Measurements from ENCODE around the gene SESN1. TPM values are rescaled to one million over a fixed set of nuclear protein-coding genes. Genes with fewer than 3 reads are reported as not detected.

SESN1 gene
- total and polyA plus RNA-seq, 9 of the 15 experiments (the other 6 are each of a cell fraction or from before 2014, with no cell fraction given): 3.1 to 13.0 (median 7.4) TPM

GRCh38 chr6:109009236-109009961 lies 85.2 kb downstream of the SESN1 start:
- FAIRE-seq: peak; percentile 73
- ChIA-PET POLR2A (interaction anchor here (1.2 to 1.5 kb wide), 3 partner anchors 9 to 28 kb away, joined by 3 read pairs; no protein-coding TSS in a partner anchor), CTCF (ENCODE audit: low intra/inter-chr PET ratio) (interaction anchor here (0.7 kb wide), 1 partner anchor 9 kb away, joined by 5 read pairs; no protein-coding TSS in a partner anchor)
- ATAC-seq: peak; percentile 99
- Histone ChIP-seq H3K9ac (ENCODE audit: insufficient read depth in 1 of 2, low read depth in 2 of 2, low read length in 2 of 2) (peak overlapping the region; percentile 85 to 97), H3K9me3 (replicated peaks; ENCODE audit: control insufficient read depth, insufficient read depth, low read depth, low read length) (no peaks in the 10 kb centered on the region), H3K79me2 (ENCODE audit: control insufficient read depth, insufficient read depth, low read length) (peaks cover 10% of the 10 kb centered on the region; the same call in 1 of the 3 replicates), H4K20me1 (replicated peaks; ENCODE audit: control insufficient read depth, insufficient read depth, low read length) (no peaks in the 10 kb centered on the region), H3K4me3 (peak overlapping the region; percentile 68), H3K27ac (ENCODE audit: extremely low read depth, low read depth, low read length) (peak overlapping the region; percentile 73), H2AFZ (ENCODE audit: low read depth, low read length) (peak overlapping the region; percentile 99), H3K9me1 (ENCODE audit: control insufficient read depth, insufficient read depth, low read length) (no peaks in the 10 kb centered on the region), H3K4me1 (replicated peaks in 1 of 2; ENCODE audit: control insufficient read depth in 2 of 2, insufficient read depth in 2 of 2, low read length in 2 of 2) (peaks cover 4 to 6% of the 10 kb centered on the region in 2 experiments), H3K36me3 (ENCODE audit: control insufficient read depth, insufficient read depth, low read length) (no peaks in the 10 kb centered on the region), H3K4me2 (ENCODE audit: insufficient read depth, low read length) (peak overlapping the region; percentile 96), H3K27me3 (ENCODE audit: control insufficient read depth in 2 of 2, insufficient read depth in 2 of 2, low read length in 2 of 2) (no peaks in the 10 kb centered on the region)
- under 1% methylated on average over 43 of the region's 80 CpGs for WGBS (ENCODE audit: insufficient coverage, low coverage, missing lambda C conversion rate)
- in situ Hi-C loops (cut with MboI) (no loop called here), intact Hi-C loops (cut with micrococcal nuclease) (no loop called here)
- BruUV-seq (replicated peaks): no TSS peak
- DNase-seq (ENCODE audit: extremely low read depth in 1 of 4, low spot score in 3 of 4): peak; percentile 84 to 95 (median 86)
- TF ChIP-seq EP400 (IDR thresholded peaks at IDR 0.05) (no peak), ZNF583 (CRISPR knock-in tag; IDR thresholded peaks at IDR 0.05) (no peak), HEY1 (CRISPR knock-in tag; IDR thresholded peaks at IDR 0.05; ENCODE audit: borderline replicate concordance) (no peak), EWSR1 (IDR thresholded peaks at IDR 0.05; ENCODE audit: borderline replicate concordance, low read depth, partially characterized antibody) (no peak), CHD4 (IDR thresholded peaks at IDR 0.05; ENCODE audit: insufficient read depth, insufficient replicate concordance, low read depth, low read length, poor library complexity, severe bottlenecking) (no peak), ZNF408 (CRISPR knock-in tag; IDR thresholded peaks at IDR 0.05; ENCODE audit: low read depth) (no peak), SREBF1 (IDR thresholded peaks at IDR 0.05; ENCODE audit: borderline replicate concordance, low read depth, low read length) (no peak), RFX5 (IDR thresholded peaks at IDR 0.05; ENCODE audit: low read depth, low read length) (no peak), ZNF232 (CRISPR knock-in tag; IDR thresholded peaks at IDR 0.05) (no peak), ZNF277 (CRISPR knock-in tag; IDR thresholded peaks at IDR 0.05; ENCODE audit: borderline replicate concordance) (no peak), ZNF282 (CRISPR knock-in tag; IDR thresholded peaks at IDR 0.05) (no peak), ZNF584 (CRISPR knock-in tag; IDR thresholded peaks at IDR 0.05; ENCODE audit: low read depth) (no peak), NCOA6 (IDR thresholded peaks at IDR 0.05) (peak; percentile 59), NBN (IDR thresholded peaks at IDR 0.05; ENCODE audit: low read depth) (no peak), FOXA3 (CRISPR knock-in tag; conservative IDR thresholded peaks at IDR 0.05 in 1 of 2, IDR thresholded peaks at IDR 0.05 in 1 of 2) (no peak), ETS2 (tag; IDR thresholded peaks at IDR 0.05; ENCODE audit: borderline replicate concordance, poor library complexity, severe bottlenecking) (no peak), PHF8 (IDR thresholded peaks at IDR 0.05; ENCODE audit: borderline replicate concordance, low read length) (peak; percentile 79; the same call in 1 of the 2 replicates), ZKSCAN8 (CRISPR knock-in tag; IDR thresholded peaks at IDR 0.05) (no peak)
- TF ChIP-seq, protein P1, sequence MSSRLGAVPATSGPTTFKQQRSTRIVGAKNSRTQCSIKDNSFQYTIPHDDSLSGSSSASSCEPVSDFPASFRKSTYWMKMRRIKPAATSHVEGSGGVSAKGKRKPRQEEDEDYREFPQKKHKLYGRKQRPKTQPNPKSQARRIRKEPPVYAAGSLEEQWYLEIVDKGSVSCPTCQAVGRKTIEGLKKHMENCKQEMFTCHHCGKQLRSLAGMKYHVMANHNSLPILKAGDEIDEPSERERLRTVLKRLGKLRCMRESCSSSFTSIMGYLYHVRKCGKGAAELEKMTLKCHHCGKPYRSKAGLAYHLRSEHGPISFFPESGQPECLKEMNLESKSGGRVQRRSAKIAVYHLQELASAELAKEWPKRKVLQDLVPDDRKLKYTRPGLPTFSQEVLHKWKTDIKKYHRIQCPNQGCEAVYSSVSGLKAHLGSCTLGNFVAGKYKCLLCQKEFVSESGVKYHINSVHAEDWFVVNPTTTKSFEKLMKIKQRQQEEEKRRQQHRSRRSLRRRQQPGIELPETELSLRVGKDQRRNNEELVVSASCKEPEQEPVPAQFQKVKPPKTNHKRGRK (tag; IDR thresholded peaks at IDR 0.05): no peak
